Type B pancreatic cell (in vitro differentiated cells): Measurements from ENCODE around the gene FDX1. TPM values are rescaled to one million over a fixed set of nuclear protein-coding genes. Genes with fewer than 3 reads are reported as not detected.

ENCODE experiments used
- DNase-seq: peaks from one replicate; pipeline ENCODE4 v3.0.0; 2021; ENCODE audit warnings: mixed read lengths; ENCODE audit not compliant: unreplicated experiment; ENCODE audit errors: extremely low spot score
- H3K27ac Mint-ChIP-seq: 2 replicates; pipeline ENCODE4 v1.8.0; 2021; ENCODE audit warnings: mild to moderate bottlenecking, mixed read lengths
- H3K27me3 Mint-ChIP-seq: 2 replicates; pipeline ENCODE4 v1.8.0; 2021; ENCODE audit warnings: mixed read lengths
- H3K36me3 Mint-ChIP-seq: 2 replicates; pipeline ENCODE4 v1.8.0; 2021; ENCODE audit warnings: mixed read lengths
- H3K4me1 Mint-ChIP-seq: one replicate; pipeline ENCODE4 v1.8.0; 2021; ENCODE audit warnings: mixed read lengths; ENCODE audit not compliant: unreplicated experiment
- H3K4me3 Mint-ChIP-seq: 2 replicates; pipeline ENCODE4 v1.8.0; 2021; ENCODE audit warnings: mild to moderate bottlenecking, mixed read lengths
- H3K9me3 Mint-ChIP-seq: 2 replicates; pipeline ENCODE4 v1.8.0; 2021; ENCODE audit warnings: mixed read lengths
- total RNA-seq: library from RNA; stranded (reverse); gene quantifications from 2 replicates; pipeline ENCODE4 v1.2.1, GENCODE V29; 2021; ENCODE audit warnings: low replicate concordance
- TF ChIP-seq, protein P1 (sequence below): fragments of 200-600 bp; sonication (generic); conservative IDR thresholded peaks from 2 replicates; pipeline ENCODE4 v1.5.0; 2021; ENCODE audit warnings: antibody characterized with exemption, mild to moderate bottlenecking

Gene FDX1
- total RNA-seq, 1 donor from 2014 or later: 14.6 TPM

DNA sequence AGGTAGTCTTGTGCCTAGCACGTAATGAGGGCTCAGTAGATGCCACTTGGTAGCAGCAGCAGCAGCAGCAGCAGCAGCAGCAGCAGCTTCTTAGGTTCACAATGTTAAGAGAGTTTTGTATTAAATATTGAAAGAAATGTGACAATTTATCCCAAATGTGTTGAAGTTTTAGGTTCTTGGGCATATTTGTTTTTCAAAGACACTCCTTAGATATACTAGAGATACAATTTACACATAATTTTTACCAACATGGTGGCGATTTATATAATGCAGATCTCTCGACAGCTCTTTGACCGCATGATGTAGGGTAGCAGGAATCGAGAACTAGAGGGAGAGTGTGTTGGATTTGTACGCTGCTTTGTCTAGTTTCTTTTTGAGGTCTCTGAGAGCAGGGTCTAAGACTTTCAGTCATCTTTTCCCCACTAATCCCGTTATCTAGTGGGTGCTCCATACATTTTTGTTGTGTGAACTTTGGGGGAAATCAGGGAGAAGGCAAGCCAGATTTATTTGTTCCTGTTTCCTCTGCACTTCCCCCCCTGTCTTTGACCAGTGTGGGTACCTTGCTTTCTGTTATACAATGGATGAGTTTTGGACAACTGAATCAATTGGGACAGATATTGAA, 1.4 kb downstream of the FDX1 start:
- Mint-ChIP-seq H3K36me3 (no peaks in the 10 kb centered on the region), H3K4me1 (peaks cover 56% of the 10 kb centered on the region), H3K4me3 (peak overlapping the region; percentile 99), H3K27me3 (no peaks in the 10 kb centered on the region), H3K27ac (peak overlapping the region; percentile 98), H3K9me3 (no peaks in the 10 kb centered on the region)
- TF ChIP-seq, protein P1, sequence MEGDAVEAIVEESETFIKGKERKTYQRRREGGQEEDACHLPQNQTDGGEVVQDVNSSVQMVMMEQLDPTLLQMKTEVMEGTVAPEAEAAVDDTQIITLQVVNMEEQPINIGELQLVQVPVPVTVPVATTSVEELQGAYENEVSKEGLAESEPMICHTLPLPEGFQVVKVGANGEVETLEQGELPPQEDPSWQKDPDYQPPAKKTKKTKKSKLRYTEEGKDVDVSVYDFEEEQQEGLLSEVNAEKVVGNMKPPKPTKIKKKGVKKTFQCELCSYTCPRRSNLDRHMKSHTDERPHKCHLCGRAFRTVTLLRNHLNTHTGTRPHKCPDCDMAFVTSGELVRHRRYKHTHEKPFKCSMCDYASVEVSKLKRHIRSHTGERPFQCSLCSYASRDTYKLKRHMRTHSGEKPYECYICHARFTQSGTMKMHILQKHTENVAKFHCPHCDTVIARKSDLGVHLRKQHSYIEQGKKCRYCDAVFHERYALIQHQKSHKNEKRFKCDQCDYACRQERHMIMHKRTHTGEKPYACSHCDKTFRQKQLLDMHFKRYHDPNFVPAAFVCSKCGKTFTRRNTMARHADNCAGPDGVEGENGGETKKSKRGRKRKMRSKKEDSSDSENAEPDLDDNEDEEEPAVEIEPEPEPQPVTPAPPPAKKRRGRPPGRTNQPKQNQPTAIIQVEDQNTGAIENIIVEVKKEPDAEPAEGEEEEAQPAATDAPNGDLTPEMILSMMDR: no peak
- DNase-seq: no peak

DNA sequence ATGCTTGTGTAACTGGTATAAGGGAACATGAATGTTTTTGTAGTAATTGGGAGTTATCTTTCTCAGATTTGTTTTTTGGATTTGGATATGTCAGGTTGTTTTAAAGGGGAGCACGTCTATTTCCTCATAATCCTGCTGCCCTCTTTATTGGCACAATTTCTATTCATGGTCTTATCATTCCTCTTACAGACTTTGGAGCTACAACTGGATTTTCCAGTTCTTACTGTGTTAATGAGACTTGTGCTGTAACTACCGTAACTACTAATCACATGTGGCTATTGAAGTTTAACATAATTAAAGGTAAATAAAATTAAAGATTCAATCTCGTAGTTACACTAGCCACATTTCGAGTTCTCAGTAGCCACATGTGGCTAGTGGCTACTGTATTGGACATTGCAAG, 1.9 kb downstream of the FDX1 start:
- H3K4me1 Mint-ChIP-seq: peaks cover 54% of the 10 kb centered on the region
- no peaks in the 10 kb centered on the region for H3K27me3 Mint-ChIP-seq
- H3K4me3 Mint-ChIP-seq: peak overlapping the region; percentile 99
- H3K9me3 Mint-ChIP-seq: no peaks in the 10 kb centered on the region
- H3K36me3 Mint-ChIP-seq: no peaks in the 10 kb centered on the region
- H3K27ac Mint-ChIP-seq: peak overlapping the region; percentile 98
- no peak for DNase-seq
- TF ChIP-seq, protein P1: no peak

DNA sequence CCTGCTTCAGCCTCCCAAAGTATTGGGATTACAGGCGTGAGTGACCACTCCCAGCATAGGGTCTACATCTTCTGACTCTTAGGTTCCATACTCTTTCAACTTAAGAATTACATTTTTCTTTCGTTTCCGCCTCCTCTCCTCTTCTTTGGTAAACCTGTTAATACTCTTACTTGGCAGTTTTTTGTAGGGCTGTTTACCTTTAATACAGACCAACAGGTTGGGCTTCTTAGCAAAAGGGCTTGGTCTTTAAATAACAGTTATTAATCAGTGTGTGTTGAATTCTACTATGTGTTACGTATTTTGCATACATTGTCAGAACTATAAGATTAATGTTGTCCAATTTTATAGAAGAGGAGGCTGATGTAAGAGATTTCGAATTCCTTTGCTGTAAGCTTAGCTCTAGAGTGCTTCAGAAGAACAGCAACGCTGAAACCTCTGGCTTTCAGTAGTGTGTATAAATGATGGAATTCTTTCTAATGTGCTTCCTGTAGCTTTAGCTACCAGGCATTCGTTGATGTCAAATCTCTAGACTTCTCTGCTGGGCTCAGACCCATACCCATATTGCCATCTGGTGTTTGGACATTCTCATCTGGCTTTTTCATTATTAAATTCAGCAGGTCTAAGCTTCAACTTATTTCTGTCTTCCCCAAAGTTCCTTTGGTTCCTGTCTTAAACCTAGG, 3.1 kb downstream of the FDX1 start:
- Mint-ChIP-seq H3K4me1 (peaks cover 54% of the 10 kb centered on the region), H3K27ac (peak overlapping the region; percentile 93), H3K4me3 (peak overlapping the region; percentile 99), H3K9me3 (no peaks in the 10 kb centered on the region), H3K27me3 (no peaks in the 10 kb centered on the region), H3K36me3 (peaks cover 7% of the 10 kb centered on the region)
- no peak for DNase-seq
- TF ChIP-seq, protein P1: no peak

DNA sequence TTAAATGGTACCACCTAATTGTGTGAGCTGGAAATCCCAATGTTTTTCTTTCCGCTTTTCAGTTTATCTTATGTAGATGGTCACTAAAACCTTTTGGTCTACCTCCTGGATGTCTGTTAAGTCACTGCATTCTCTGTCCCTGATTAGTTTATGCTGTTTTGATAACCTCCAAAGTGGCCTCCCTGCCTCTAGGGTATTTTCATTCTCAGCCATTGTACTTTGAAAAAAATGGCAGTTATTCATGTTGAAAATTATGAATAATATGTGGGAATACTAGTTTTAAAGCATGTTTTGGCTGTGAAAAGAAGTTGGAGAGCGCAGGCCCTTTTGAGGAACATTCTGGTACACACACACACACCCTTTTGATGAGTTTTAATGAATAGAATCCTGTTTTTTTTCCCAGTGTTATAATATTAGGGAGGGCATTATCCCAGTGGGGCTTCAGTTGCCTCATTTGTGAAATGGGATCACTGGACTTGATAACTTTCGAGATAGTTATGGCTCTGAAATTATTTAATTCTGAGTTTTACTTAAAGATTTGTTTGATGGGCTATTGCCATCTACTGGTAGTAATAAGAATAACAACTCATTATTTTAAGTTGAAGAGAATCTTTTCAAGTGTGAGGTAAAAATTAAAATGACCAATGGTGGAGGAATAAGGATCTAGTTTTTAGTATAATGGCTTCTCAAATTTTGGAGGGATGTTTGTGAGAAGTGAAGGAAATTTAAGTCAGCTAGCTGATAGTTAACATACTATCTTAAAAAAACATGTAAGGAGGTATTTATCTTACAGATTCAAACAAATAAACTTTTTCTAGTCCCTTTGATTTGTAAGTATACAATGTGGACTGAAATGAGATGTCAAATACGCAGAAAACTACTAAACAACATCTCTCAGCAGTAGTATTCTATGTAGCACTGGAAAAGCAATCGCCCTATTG, 3.9 kb downstream of the FDX1 start:
- Mint-ChIP-seq H3K27me3 (no peaks in the 10 kb centered on the region), H3K4me1 (peaks cover 49% of the 10 kb centered on the region), H3K27ac (peak overlapping the region; percentile 93), H3K9me3 (no peaks in the 10 kb centered on the region), H3K36me3 (peaks cover 14% of the 10 kb centered on the region), H3K4me3 (peak overlapping the region; percentile 99)
- no peak for DNase-seq
- TF ChIP-seq, protein P1: peak; percentile 87

DNA sequence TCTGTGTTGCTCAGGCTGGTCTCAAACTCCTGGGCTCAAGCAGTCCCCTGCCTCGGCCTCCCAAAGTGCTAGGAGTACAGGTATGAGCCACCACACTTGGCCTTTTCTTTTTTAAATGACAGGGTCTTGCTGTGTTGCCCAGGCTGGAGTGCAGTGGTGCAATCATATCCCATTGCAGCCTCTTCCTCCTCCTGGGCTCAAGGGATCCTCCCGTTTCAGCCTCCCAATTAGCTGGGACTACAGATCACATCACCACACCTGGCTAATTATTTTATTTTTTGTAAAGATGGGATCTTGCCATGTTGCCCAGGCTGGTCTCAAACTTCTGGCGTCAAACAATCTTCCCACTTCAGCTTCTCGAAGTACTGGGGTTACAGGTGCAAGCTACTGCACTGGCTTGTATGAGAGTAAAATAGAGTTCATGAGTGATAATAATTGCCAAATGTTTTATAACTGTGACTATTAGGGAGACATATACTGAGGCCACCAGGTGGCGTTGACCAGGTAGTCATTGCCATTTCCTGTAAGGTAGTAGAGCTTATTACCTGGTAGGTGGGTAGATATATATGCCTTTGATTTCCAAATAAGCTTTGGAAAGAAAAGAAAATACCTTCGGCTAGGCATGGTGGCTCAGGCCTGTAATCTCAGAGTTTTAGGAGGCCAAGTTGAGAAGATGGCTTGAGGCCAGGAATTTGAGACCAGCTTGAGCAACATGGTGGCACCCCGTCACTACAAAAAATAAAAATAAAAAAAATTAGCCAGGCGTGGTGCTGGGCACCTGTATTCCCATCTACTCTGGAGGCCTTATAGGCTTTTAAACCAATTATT, 5.4 kb downstream of the FDX1 start:
- TF ChIP-seq, protein P1: peak; percentile 31
- H3K27ac Mint-ChIP-seq: peak overlapping the region; percentile 84
- DNase-seq: no peak
- H3K27me3 Mint-ChIP-seq: no peaks in the 10 kb centered on the region
- H3K4me3 Mint-ChIP-seq: peak overlapping the region; percentile 72
- H3K36me3 Mint-ChIP-seq: peaks cover 26% of the 10 kb centered on the region
- H3K9me3 Mint-ChIP-seq: peaks cover 9% of the 10 kb centered on the region
- H3K4me1 Mint-ChIP-seq: peaks cover 41% of the 10 kb centered on the region
